CD4-positive, CD25-positive, alpha-beta regulatory T cell (primary cell): Measurements from ENCODE around the gene DLG2. TPM values are rescaled to one million over a fixed set of nuclear protein-coding genes. Genes with fewer than 3 reads are reported as not detected.

Experiments used
- ATAC-seq, 2 donors: fragments of 150-1000 bp; cut with Tn5 transposase; one replicate each; pipeline ENCODE4 v1.10.0; 2021; ENCODE audit warnings: low read depth in 2 of 2, moderate number of reproducible peaks in 2 of 2, moderate library complexity in 1 of 2
- DNase-seq, 3 donors: peaks; one replicate each; pipeline versions ENCODE4 v3.0.0 to v3.0.0-alpha.2; 2012 to 2022; ENCODE audit warnings: mixed read lengths in 1 of 3
- H3K27ac ChIP-seq: one replicate; pipeline ENCODE4 v1.7.0; 2013; ENCODE audit warnings: mild to moderate bottlenecking, low read length; ENCODE audit not compliant: insufficient read depth, poor library complexity, severe bottlenecking
- H3K27me3 ChIP-seq: one replicate; pipeline ENCODE4 v1.7.0; 2013; ENCODE audit warnings: low read length; ENCODE audit not compliant: control insufficient read depth, insufficient read depth
- H3K36me3 ChIP-seq: one replicate; pipeline ENCODE4 v1.7.0; 2013; ENCODE audit warnings: mild to moderate bottlenecking, low read length, moderate library complexity; ENCODE audit not compliant: control insufficient read depth, insufficient read depth
- H3K4me1 ChIP-seq: 2 replicates; pipeline ENCODE4 v1.7.0; 2013; ENCODE audit warnings: mild to moderate bottlenecking, low read length; ENCODE audit not compliant: insufficient read depth, control insufficient read depth, poor library complexity, severe bottlenecking
- H3K4me3 ChIP-seq: one replicate; pipeline ENCODE4 v1.7.0; 2013; ENCODE audit warnings: low read depth, mild to moderate bottlenecking, low read length, moderate library complexity
- H3K9me3 ChIP-seq, 2 experiments: 1 replicate in 1 of 2; 2 replicates in 1 of 2; pipeline ENCODE4 v1.7.0; 2013; ENCODE audit warnings: low read length in 2 of 2, mild to moderate bottlenecking in 1 of 2, moderate library complexity in 1 of 2; ENCODE audit not compliant: control insufficient read depth in 2 of 2
- H3K27ac Mint-ChIP-seq, 3 donors: one replicate each; pipeline ENCODE4 v1.8.0; 2020 to 2022; ENCODE audit warnings: mild to moderate bottlenecking in 3 of 3, mixed read lengths in 3 of 3, moderate library complexity in 2 of 3
- H3K27me3 Mint-ChIP-seq: one replicate; pipeline ENCODE4 v1.8.0; 2022; ENCODE audit warnings: mild to moderate bottlenecking, mixed read lengths
- H3K36me3 Mint-ChIP-seq: one replicate; pipeline ENCODE4 v1.8.0; 2020; ENCODE audit warnings: mixed read lengths
- H3K4me1 Mint-ChIP-seq, 4 donors: one replicate each; pipeline ENCODE4 v1.8.0; 2020 to 2022; ENCODE audit warnings: mixed read lengths in 4 of 4, mild to moderate bottlenecking in 1 of 4
- H3K4me3 Mint-ChIP-seq, 4 donors: one replicate each; pipeline ENCODE4 v1.8.0; 2020 to 2022; ENCODE audit warnings: mild to moderate bottlenecking in 4 of 4, mixed read lengths in 4 of 4, moderate library complexity in 3 of 4
- H3K9me3 Mint-ChIP-seq, 7 donors: one replicate each; pipeline ENCODE4 v1.8.0; 2020 to 2022; ENCODE audit warnings: mixed read lengths in 7 of 7, mild to moderate bottlenecking in 3 of 7, moderate library complexity in 2 of 7
- polyA plus RNA-seq, 4 donors: library from polyadenylated mRNA; unstranded; fragments of 300-500 nt; fragmentation: Illumina TruSeq; gene quantifications; one replicate each; pipeline ENCODE4 v1.2.3, GENCODE V29; 2021
- total RNA-seq: library from RNA; stranded (reverse); gene quantifications from one replicate; pipeline ENCODE4 v1.2.3, GENCODE V29; 2022

DLG2 gene
- total and polyA plus RNA-seq, 5 donors from 2014 or later, result 0.26 to 2.0 (median 0.94) TPM

- Histone ChIP-seq H3K9me3 (no peaks in the 10 kb centered on the region), H3K27me3 (no peaks in the 10 kb centered on the region), H3K4me3 (no peak overlapping the region), H3K36me3 (no peaks in the 10 kb centered on the region), H3K4me1 (no peaks in the 10 kb centered on the region), H3K27ac (no peak overlapping the region)
- no peak overlapping the region for H3K4me3 Mint-ChIP-seq
- DNase-seq (no peak), ATAC-seq (no peak)
- peaks cover 1 to 9% (median 4%) of the 10 kb centered on the region in 7 donors for H3K9me3 Mint-ChIP-seq
- H3K27me3 Mint-ChIP-seq, result no peaks in the 10 kb centered on the region
- no peaks in the 10 kb centered on the region for H3K4me1 Mint-ChIP-seq
- no peak overlapping the region for H3K27ac Mint-ChIP-seq
- H3K36me3 Mint-ChIP-seq, result no peaks in the 10 kb centered on the region
These were observed 1604.9 kb downstream of the DLG2 start for GRCh38 chr11:84022201-84022600.

- Mint-ChIP-seq H3K4me1 (no peaks in the 10 kb centered on the region), H3K27ac (no peak overlapping the region), H3K27me3 (no peaks in the 10 kb centered on the region), H3K36me3 (no peaks in the 10 kb centered on the region), H3K9me3 (peaks cover 3 to 12% (median 7%) of the 10 kb centered on the region in 7 donors), H3K4me3 (no peak overlapping the region)
- Histone ChIP-seq H3K36me3 (no peaks in the 10 kb centered on the region), H3K9me3 (no peaks in the 10 kb centered on the region), H3K27ac (no peak overlapping the region), H3K4me3 (no peak overlapping the region), H3K27me3 (no peaks in the 10 kb centered on the region), H3K4me1 (no peaks in the 10 kb centered on the region)
- ATAC-seq, result no peak
- no peak for DNase-seq
These were observed 1605.9 kb downstream of the DLG2 start for GRCh38 chr11:84021291-84021690.

GRCh38 chr11:84019571-84020194 is 1607.5 kb downstream of the DLG2 start:
- H3K27me3 ChIP-seq, result no peaks in the 10 kb centered on the region
- DNase-seq (no peak), ATAC-seq (no peak)
- peaks cover 3 to 10% (median 7%) of the 10 kb centered on the region in 7 donors for H3K9me3 Mint-ChIP-seq
- no peak overlapping the region for H3K27ac ChIP-seq
- H3K4me3 Mint-ChIP-seq, result peak overlapping the region in 1 of 4 donors; percentile 43
- no peak overlapping the region for H3K4me3 ChIP-seq
- no peaks in the 10 kb centered on the region for H3K36me3 ChIP-seq
- H3K27me3 Mint-ChIP-seq, result no peaks in the 10 kb centered on the region
- no peaks in the 10 kb centered on the region for H3K4me1 Mint-ChIP-seq
- H3K27ac Mint-ChIP-seq, result no peak overlapping the region
- no peaks in the 10 kb centered on the region for H3K9me3 ChIP-seq
- no peaks in the 10 kb centered on the region for H3K36me3 Mint-ChIP-seq
- no peaks in the 10 kb centered on the region for H3K4me1 ChIP-seq

- H3K27me3 ChIP-seq, result no peaks in the 10 kb centered on the region
- Mint-ChIP-seq H3K9me3 (peaks cover 1 to 12% (median 5%) of the 10 kb centered on the region in 7 donors), H3K27ac (no peak overlapping the region)
These were observed 1612.6 kb downstream of the DLG2 start for GRCh38 chr11:84014539-84014938.

GRCh38 chr11:84012171-84012826 is 1614.8 kb downstream of the DLG2 start:
- Mint-ChIP-seq H3K36me3 (no peaks in the 10 kb centered on the region), H3K27me3 (no peaks in the 10 kb centered on the region), H3K4me1 (no peaks in the 10 kb centered on the region), H3K27ac (no peak overlapping the region), H3K4me3 (no peak overlapping the region), H3K9me3 (peaks cover 0 to 10% (median 4%) of the 10 kb centered on the region in 7 donors)
- no peaks in the 10 kb centered on the region for H3K27me3 ChIP-seq
- no peaks in the 10 kb centered on the region for H3K4me1 ChIP-seq
- no peaks in the 10 kb centered on the region for H3K9me3 ChIP-seq
- no peak overlapping the region for H3K27ac ChIP-seq
- ATAC-seq, result no peak
- H3K4me3 ChIP-seq, result no peak overlapping the region
- no peak for DNase-seq
- H3K36me3 ChIP-seq, result no peaks in the 10 kb centered on the region

More at GRCh38 chr11:84014539-84014938, 1612.6 kb downstream of the DLG2 start:
- no peaks in the 10 kb centered on the region for H3K4me1 ChIP-seq
- no peaks in the 10 kb centered on the region for H3K27me3 Mint-ChIP-seq
- DNase-seq (no peak), ATAC-seq (no peak)
- no peaks in the 10 kb centered on the region for H3K36me3 Mint-ChIP-seq
- H3K4me3 ChIP-seq, result no peak overlapping the region
- H3K4me3 Mint-ChIP-seq, result no peak overlapping the region
- no peak overlapping the region for H3K27ac ChIP-seq
- H3K9me3 ChIP-seq, result no peaks in the 10 kb centered on the region
- H3K4me1 Mint-ChIP-seq, result no peaks in the 10 kb centered on the region
- no peaks in the 10 kb centered on the region for H3K36me3 ChIP-seq

- DNase-seq, result no peak
- no peaks in the 10 kb centered on the region for H3K36me3 ChIP-seq
- H3K27me3 ChIP-seq, result no peaks in the 10 kb centered on the region
- no peak overlapping the region for H3K27ac ChIP-seq
- H3K9me3 ChIP-seq, result peaks cover 2 to 25% of the 10 kb centered on the region in 2 experiments
- Mint-ChIP-seq H3K4me3 (no peak overlapping the region), H3K36me3 (no peaks in the 10 kb centered on the region), H3K27me3 (no peaks in the 10 kb centered on the region), H3K4me1 (no peaks in the 10 kb centered on the region), H3K9me3 (peaks cover 4 to 44% (median 17%) of the 10 kb centered on the region in 7 donors), H3K27ac (no peak overlapping the region)
- no peak for ATAC-seq
- no peaks in the 10 kb centered on the region for H3K4me1 ChIP-seq
- no peak overlapping the region for H3K4me3 ChIP-seq
These were observed 1624.0 kb downstream of the DLG2 start for GRCh38 chr11:84003181-84003580.

GRCh38 chr11:83998921-83999320 is 1628.2 kb downstream of the DLG2 start:
- no peaks in the 10 kb centered on the region for H3K36me3 ChIP-seq
- no peak overlapping the region for H3K27ac Mint-ChIP-seq
- H3K4me1 ChIP-seq, result no peaks in the 10 kb centered on the region
- no peak for DNase-seq
- H3K36me3 Mint-ChIP-seq, result no peaks in the 10 kb centered on the region
- ATAC-seq, result no peak
- H3K9me3 ChIP-seq, result peaks cover 2 to 25% of the 10 kb centered on the region in 2 experiments
- no peak overlapping the region for H3K4me3 Mint-ChIP-seq
- H3K4me1 Mint-ChIP-seq, result no peaks in the 10 kb centered on the region
- peaks cover 0 to 48% (median 18%) of the 10 kb centered on the region in 7 donors for H3K9me3 Mint-ChIP-seq
- no peak overlapping the region for H3K27ac ChIP-seq
- H3K27me3 Mint-ChIP-seq, result no peaks in the 10 kb centered on the region
- no peaks in the 10 kb centered on the region for H3K27me3 ChIP-seq
- no peak overlapping the region for H3K4me3 ChIP-seq
